AG09309 (cell line): ENCODE results near the gene C10orf105.

Experiments used
- DNase-seq: peaks from one replicate; pipeline ENCODE4 v3.0.0-alpha.2; 2010; ENCODE audit warnings: low read depth
- H3K4me3 ChIP-seq: 2 replicates; pipeline ENCODE4 v1.5.1; 2011; ENCODE audit warnings: mild to moderate bottlenecking, low read depth, low read length, moderate library complexity; ENCODE audit not compliant: control insufficient read depth
- TF ChIP-seq, protein P1 (sequence below): IDR thresholded peaks from 2 replicates; pipeline ENCODE4 v1.5.1; 2011; ENCODE audit warnings: mild to moderate bottlenecking, low read depth, low read length, inconsistent platforms; ENCODE audit not compliant: insufficient read depth, control insufficient read depth; ENCODE audit errors: missing control alignments

C10orf105 gene

GRCh38 chr10:71717056-71717455 lies 2.5 kb downstream of the C10orf105 start:
- DNase-seq, result no peak
- TF ChIP-seq, protein P1, sequence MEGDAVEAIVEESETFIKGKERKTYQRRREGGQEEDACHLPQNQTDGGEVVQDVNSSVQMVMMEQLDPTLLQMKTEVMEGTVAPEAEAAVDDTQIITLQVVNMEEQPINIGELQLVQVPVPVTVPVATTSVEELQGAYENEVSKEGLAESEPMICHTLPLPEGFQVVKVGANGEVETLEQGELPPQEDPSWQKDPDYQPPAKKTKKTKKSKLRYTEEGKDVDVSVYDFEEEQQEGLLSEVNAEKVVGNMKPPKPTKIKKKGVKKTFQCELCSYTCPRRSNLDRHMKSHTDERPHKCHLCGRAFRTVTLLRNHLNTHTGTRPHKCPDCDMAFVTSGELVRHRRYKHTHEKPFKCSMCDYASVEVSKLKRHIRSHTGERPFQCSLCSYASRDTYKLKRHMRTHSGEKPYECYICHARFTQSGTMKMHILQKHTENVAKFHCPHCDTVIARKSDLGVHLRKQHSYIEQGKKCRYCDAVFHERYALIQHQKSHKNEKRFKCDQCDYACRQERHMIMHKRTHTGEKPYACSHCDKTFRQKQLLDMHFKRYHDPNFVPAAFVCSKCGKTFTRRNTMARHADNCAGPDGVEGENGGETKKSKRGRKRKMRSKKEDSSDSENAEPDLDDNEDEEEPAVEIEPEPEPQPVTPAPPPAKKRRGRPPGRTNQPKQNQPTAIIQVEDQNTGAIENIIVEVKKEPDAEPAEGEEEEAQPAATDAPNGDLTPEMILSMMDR, result no peak
- no peak overlapping the region for H3K4me3 ChIP-seq

- H3K4me3 ChIP-seq, result no peak overlapping the region
- TF ChIP-seq, protein P1, result no peak
These were observed 3.2 kb downstream of the C10orf105 start for GRCh38 chr10:71716426-71716825.

GRCh38 chr10:71715860-71716259 lies 3.7 kb downstream of the C10orf105 start:
- no peak overlapping the region for H3K4me3 ChIP-seq
- DNase-seq, result no peak
- TF ChIP-seq, protein P1, result no peak

More at GRCh38 chr10:71716426-71716825, 3.2 kb downstream of the C10orf105 start:
- no peak for DNase-seq

DNA sequence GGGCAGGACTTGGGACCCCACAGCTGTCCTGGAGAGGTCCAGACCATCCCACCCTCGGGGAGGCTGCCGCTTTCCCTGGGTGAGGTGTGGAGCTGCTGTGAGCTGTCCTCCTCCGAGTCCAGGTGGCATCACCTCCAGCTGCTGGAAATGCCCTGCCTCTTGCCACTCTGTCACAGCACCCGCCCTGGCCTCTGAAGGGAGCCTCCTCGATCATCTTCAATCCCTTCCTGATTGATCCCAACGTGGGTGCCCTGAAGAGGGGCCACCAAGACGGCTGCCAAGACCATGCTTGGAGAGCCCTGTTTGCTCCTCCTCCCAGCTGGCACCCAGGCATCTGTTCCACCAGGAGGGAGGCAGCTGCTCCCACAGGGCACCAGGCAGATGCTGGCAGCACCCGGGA lies 4.6 kb downstream of the C10orf105 start:
- H3K4me3 ChIP-seq, result no peak overlapping the region
- TF ChIP-seq, protein P1, result no peak
- no peak for DNase-seq

GRCh38 chr10:71714592-71714991 lies 5.0 kb downstream of the C10orf105 start:
- TF ChIP-seq, protein P1, result no peak
- no peak overlapping the region for H3K4me3 ChIP-seq
- no peak for DNase-seq

GRCh38 chr10:71714031-71714410 lies 5.6 kb downstream of the C10orf105 start:
- DNase-seq, result no peak
- H3K4me3 ChIP-seq, result no peak overlapping the region

More at GRCh38 chr10:71714031-71714410, 5.6 kb downstream of the C10orf105 start:
- TF ChIP-seq, protein P1, result no peak
